HG02678 (cell line): ENCODE results near the gene ACVR2A.

Experiments used
- ATAC-seq: cut with Tn5 transposase; IDR thresholded peaks from one replicate; pipeline ENCODE4 v1.9.1; 2021; ENCODE audit warnings: mild to moderate bottlenecking, moderate library complexity; ENCODE audit not compliant: unreplicated experiment

ACVR2A gene

GRCh38 chr2:147844697-147845410 lies at the start of gene ACVR2A:
Gene ACVR2A (plus strand): TSS chr2:147845029. CDS start chr2:147845153, 124 bp downstream.
- ATAC-seq: peak; percentile 39

GRCh38 chr2:147800316-147800715 lies 44.5 kb upstream of the ACVR2A start:
- ATAC-seq: no peak

DNA sequence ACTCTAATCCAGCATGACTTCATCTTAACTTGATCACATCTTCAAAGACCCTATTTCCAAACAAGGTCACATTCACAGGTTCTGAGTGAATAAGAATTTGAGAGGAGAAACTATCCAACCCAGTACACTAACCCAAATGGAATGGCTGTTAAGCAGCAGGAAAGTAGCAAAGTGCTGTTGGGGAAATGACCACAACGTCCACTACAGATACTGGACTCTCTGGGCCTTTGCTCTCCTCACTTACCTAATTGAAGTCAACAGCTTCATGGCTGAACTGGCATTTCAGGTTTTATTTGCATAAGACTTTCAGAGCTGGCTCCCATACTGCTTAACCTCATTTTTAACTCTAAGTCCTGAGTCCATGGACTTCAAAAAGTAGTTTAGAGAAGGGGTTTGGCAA lies 38.0 kb upstream of the ACVR2A start:
- ATAC-seq: no peak

DNA sequence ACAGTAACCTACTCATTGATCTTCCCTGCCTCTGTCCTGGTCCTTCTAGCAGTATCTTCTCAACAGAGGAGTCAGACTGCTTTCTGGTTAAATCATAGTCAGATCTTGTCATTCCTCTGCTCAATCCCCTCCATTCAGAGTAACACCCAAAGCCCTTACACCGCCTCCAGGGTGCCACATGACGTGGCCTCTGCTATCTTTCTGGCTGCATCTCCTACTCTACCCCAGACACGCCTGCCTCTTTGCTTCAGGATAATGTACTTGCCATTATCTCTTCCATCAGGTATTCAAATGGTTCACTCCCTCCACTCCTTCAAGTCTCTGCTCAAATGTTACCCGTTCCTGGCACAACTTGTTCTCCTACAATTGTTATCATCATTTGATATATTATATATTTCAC lies 36.3 kb upstream of the ACVR2A start:
- no peak for ATAC-seq

- ATAC-seq: no peak
Measured at GRCh38 chr2:147810883-147811765, 33.7 kb upstream of the ACVR2A start.

GRCh38 chr2:147818741-147819140 lies 26.1 kb upstream of the ACVR2A start:
- no peak for ATAC-seq

GRCh38 chr2:147824620-147825019 lies 20.2 kb upstream of the ACVR2A start:
- no peak for ATAC-seq

GRCh38 chr2:147826278-147827087 lies 18.3 kb upstream of the ACVR2A start:
- ATAC-seq: no peak

DNA sequence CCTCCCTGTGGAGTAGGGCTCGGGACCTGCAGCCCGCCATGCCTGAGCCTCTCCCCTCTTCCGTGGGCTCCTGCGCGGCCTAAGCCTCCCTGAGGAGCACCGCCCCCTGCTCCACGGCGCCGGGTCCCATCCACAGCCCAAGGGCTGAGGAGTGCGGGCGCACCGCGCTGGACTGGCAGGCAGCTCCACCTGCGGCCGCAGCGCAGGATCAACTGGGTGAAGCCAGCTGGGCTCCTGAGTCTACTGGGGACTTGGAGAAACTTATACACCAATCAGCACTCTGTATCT lies 17.8 kb upstream of the ACVR2A start:
- ATAC-seq: no peak

DNA sequence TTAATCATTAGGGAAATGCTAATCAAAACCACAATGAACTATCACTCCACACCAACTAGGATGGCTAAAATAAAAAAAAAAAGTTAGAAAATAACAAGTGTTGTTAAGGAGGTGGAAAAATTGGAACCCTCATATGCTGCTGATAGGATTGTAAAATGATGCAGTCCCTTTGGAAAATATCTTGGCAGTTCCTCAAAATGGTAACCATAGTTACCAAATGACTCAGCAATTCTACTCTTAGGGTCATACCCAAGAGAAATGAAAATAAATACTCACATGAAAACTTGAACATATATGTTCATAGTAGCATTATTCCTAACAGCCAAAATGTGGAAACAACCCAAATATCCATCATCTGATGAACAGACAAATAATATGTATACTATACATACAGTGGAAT lies 15.7 kb upstream of the ACVR2A start:
- ATAC-seq: no peak

GRCh38 chr2:147836099-147836498 lies 8.7 kb upstream of the ACVR2A start:
- ATAC-seq: no peak

GRCh38 chr2:147843391-147843863 lies 1.4 kb upstream of the ACVR2A start:
- no peak for ATAC-seq

GRCh38 chr2:147843864-147844696 lies 749 bp upstream of the ACVR2A start:
- peak; percentile 85 for ATAC-seq

DNA sequence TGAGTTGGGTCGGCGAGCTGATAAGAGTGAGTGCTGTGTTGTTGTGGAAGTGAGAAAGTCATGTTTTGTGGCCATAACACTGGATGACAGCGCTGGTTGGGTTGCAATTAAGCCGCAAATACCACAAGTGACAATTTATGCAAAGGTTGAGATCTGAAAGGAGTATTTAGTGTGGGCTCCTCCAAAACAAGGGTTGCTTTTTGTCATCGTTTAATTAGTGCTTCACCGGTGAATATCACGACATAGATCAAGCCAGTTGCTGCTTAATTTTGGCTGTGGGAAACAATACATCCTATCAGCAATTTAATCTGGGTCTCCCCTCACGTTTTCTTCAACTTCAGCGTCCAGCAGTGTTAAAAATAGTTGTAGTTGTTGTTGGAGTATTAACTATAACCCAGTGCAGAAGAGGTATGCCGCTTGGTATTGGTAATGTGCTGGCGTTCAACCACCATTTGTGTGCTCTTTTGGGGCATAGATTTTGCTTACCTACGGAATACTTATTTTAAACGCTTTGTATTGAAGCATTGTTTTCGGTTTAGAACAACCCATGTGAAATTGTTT lies 662 bp downstream of the ACVR2A start:
- ATAC-seq: peak; percentile 37

DNA sequence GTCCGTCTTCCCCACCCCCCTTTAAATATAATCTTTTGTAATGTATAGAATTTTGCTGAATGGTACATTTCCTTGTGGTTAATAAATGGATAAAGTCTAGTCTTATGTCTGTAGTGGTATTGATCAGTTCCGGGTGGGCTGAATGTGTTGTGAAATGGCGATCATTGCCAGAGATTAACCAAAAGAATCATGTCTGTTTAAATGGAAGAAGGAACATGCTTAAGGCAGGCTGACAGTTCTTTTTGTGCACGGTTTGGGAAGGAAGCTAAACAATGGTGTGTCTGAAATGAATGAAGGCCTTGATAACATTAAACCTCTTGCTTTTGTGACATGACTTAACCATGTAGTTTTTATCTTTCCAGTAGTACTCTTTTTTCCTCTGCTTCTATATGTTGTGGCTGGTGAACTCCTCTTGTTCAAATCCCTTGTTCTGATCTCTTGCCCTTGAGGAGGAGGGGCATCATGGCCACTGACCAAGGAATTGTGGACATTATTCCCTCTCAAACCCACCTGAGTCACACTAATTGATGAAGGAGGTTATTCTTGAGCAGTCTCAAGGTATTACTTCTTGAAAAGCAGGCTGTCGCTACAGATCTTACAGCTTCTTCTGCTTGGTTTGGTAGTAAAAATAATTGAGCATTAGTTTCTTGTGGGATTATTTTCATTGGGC lies 1.7 kb downstream of the ACVR2A start:
- no peak for ATAC-seq

GRCh38 chr2:147847746-147848391 lies 3.0 kb downstream of the ACVR2A start:
- ATAC-seq: no peak

DNA sequence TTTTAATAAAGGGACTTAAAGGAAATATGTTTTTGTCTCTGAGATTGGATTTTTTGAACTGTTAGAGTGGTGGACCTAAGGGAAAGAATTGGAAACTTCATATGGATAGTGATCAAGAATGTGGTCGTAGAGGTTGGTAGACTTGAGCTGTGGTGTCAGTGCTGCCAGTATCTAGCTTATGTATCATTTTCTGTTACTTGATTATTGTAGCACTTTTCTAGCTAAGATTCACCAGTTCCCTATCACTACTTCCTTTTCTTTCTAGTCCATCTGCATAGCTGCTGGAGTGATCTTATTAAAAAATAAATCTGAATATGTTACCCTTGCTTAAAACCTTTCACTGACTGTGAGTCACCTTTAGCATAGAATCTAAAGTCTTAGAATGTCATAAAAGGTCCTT lies 6.0 kb downstream of the ACVR2A start:
- no peak for ATAC-seq

DNA sequence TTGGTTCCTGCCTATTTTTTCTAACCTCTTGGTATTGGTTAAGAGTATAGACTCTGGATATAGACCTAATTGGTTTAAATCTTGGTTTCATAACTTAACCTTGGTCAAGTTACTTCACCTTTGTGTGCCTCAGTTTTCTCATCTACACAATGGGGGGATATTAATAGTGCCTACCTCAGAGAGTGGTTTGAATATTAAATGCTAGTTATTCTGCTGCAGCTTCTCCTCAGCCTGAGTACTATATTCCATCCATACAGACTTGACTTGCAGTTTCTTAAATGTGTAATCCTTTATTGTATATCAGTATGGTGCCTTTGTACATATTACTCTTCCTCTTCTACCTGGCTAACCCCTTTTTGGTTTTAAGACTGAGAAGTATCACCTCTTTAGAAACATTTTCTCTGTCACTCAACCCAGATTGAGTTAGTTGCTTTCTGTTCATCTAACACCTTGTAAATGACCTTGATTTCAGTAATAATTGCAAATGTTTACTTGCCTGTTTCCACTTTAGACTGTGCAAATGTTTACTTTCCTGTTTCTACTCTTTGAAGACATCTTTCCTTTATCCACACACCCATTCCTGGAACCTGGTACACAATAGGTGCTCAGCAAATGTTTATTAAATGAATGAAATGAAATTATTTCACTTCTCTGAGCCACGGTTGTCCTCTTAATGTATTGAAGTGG lies 6.6 kb downstream of the ACVR2A start:
- ATAC-seq: no peak
